Naive B cell (primary cell): ENCODE measurements around the gene CHCHD5. TPM values are rescaled to one million over a fixed set of nuclear protein-coding genes. Genes with fewer than 3 reads are reported as not detected.
"Not testable (repeated sequence)": the region's sequence is repeated elsewhere in the genome, so short reads cannot be mapped to it uniquely, and the experiment has no call there.

Source experiments
- ATAC-seq, 2 donors: fragments of 150-1000 bp; cut with Tn5 transposase; 2 replicates each; pipeline ENCODE4 v1.10.0; 2021; ENCODE audit warnings: low read depth in 2 of 2, mild to moderate bottlenecking in 2 of 2, moderate library complexity in 2 of 2
- DNase-seq: peaks from one replicate; pipeline ENCODE4 v3.0.0; 2022
- H3K27ac Mint-ChIP-seq, 6 donors: one replicate each; pipeline ENCODE4 v1.8.0; 2020 to 2022; ENCODE audit warnings: mild to moderate bottlenecking in 6 of 6, mixed read lengths in 6 of 6, moderate library complexity in 5 of 6, inconsistent platforms in 2 of 6
- H3K27me3 Mint-ChIP-seq, 3 donors: one replicate each; pipeline ENCODE4 v1.8.0; 2021 to 2022; ENCODE audit warnings: mixed read lengths in 3 of 3, mild to moderate bottlenecking in 1 of 3
- H3K36me3 Mint-ChIP-seq, 2 donors: one replicate each; pipeline ENCODE4 v1.8.0; 2020 to 2022; ENCODE audit warnings: mixed read lengths in 2 of 2, inconsistent platforms in 1 of 2, mild to moderate bottlenecking in 1 of 2
- H3K4me1 Mint-ChIP-seq, 3 donors: one replicate each; pipeline ENCODE4 v1.8.0; 2020 to 2022; ENCODE audit warnings: mixed read lengths in 3 of 3, inconsistent platforms in 1 of 3, mild to moderate bottlenecking in 1 of 3, moderate library complexity in 1 of 3
- H3K4me3 Mint-ChIP-seq, 8 donors: one replicate each; pipeline ENCODE4 v1.8.0; 2020 to 2022; ENCODE audit warnings: mild to moderate bottlenecking in 8 of 8, mixed read lengths in 8 of 8, moderate library complexity in 8 of 8, inconsistent platforms in 2 of 8
- H3K9me3 Mint-ChIP-seq, 7 donors: one replicate each; pipeline ENCODE4 v1.8.0; 2020 to 2022; ENCODE audit warnings: mixed read lengths in 7 of 7, mild to moderate bottlenecking in 5 of 7, inconsistent platforms in 2 of 7, moderate library complexity in 1 of 7
- polyA plus RNA-seq, 6 donors: library from polyadenylated mRNA; unstranded; fragments of 300-500 nt; fragmentation: Illumina TruSeq; gene quantifications; one replicate each; pipeline ENCODE4 v1.2.3, GENCODE V29; 2021; ENCODE audit warnings: low read depth in 6 of 6

Gene CHCHD5
- polyA plus RNA-seq, 6 donors from 2014 or later: 34.0 to 53.0 (median 43.6) TPM

DNA sequence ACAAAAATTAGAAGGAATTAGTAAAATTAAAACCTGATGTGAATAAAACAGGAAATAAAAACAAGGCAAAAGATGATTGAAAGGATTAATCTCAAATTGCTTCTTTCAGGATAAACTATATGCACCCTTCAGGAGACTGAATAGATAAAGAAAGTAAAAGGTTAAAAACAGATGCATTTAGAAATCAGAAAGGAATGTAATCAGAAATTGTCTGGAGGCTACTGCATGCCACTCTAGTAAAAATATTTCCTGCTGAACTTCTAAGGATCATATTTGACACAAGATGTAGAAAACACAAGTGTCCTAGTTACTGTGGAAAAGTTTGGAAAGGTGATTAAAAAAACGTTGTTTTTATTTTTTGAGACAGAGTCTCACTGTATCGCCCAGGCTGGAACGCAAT is 16.2 kb downstream of the CHCHD5 start:
- Mint-ChIP-seq H3K4me1 (peaks cover 5 to 7% (median 7%) of the 10 kb centered on the region in 3 donors), H3K27me3 (no peaks in the 10 kb centered on the region), H3K9me3 (no peaks in the 10 kb centered on the region), H3K27ac (no peak overlapping the region), H3K4me3 (no peak overlapping the region), H3K36me3 (no peaks in the 10 kb centered on the region)
- DNase-seq (no peak), ATAC-seq (no peak)

DNA sequence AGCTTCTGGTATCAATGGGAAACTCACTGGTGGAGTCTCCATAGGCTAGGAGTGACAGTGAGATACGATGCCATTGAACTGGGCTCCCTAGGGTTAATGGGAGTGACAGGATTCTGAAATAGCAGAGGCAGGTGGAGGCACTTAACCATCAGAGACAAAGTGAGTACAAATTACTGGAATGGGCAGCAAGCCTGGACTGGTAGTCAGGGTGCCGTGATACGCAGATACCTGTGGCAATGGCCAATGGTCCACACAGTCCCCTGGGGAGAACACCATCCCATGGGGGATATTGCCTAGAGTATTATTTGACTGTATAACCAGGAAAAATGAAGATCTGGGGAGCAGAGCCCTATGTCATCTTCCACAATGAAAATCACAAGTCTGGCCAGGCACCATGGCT is 17.3 kb downstream of the CHCHD5 start:
- peaks cover 5 to 7% (median 7%) of the 10 kb centered on the region in 3 donors for H3K4me1 Mint-ChIP-seq
- H3K36me3 Mint-ChIP-seq: no peaks in the 10 kb centered on the region
- DNase-seq: no peak
- no peak overlapping the region for H3K27ac Mint-ChIP-seq
- ATAC-seq: no peak
- no peaks in the 10 kb centered on the region for H3K9me3 Mint-ChIP-seq
- H3K4me3 Mint-ChIP-seq: no peak overlapping the region
- no peaks in the 10 kb centered on the region for H3K27me3 Mint-ChIP-seq

DNA sequence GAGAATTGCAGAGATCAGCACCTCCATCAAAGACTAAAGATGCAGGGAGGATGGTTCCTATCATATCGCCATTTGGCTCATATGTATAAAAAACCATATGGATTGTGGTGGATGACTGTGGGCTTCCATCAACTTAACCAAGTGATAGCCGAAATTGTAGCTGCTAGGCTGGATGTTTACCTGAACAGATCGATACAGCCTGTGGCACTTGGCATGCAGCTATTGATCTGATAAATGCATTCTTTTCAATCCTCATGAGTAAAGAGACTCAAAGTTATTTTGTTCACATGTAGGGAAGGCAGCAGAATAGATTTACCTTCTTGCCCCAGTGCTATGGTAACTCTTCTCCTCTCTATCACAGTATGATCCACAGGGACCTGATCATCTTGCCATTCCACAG is 18.5 kb downstream of the CHCHD5 start:
- ATAC-seq: no peak
- Mint-ChIP-seq H3K27me3 (no peaks in the 10 kb centered on the region), H3K36me3 (no peaks in the 10 kb centered on the region), H3K27ac (no peak overlapping the region), H3K4me3 (no peak overlapping the region), H3K9me3 (no peaks in the 10 kb centered on the region), H3K4me1 (peaks cover 5 to 7% (median 7%) of the 10 kb centered on the region in 3 donors)
- DNase-seq: no peak

DNA sequence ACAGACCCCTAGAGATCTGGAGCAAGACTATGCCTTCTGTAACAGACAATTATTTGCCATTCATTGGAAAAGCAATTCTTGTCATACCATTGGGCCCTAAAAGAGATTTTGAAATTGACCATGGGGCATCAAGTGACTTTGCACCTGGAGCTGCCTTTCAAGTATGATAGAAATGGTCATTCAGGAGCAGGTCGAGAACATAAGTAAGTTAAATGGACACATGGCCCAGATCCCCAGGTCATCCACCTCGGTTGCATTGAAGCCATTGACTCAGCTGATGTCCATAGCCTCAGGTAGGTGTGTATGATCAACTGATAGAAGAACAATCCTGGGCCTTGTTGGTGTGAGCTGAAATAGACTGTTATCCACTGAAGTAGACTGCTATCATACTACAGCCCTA is 19.3 kb downstream of the CHCHD5 start:
- H3K9me3 Mint-ChIP-seq: peaks cover 0 to 3% (median 0%) of the 10 kb centered on the region in 7 donors
- no peak overlapping the region for H3K4me3 Mint-ChIP-seq
- DNase-seq: no peak
- peak overlapping the region in 1 of 6 donors; percentile 41 for H3K27ac Mint-ChIP-seq
- ATAC-seq: no peak
- H3K4me1 Mint-ChIP-seq: peaks cover 5 to 7% (median 7%) of the 10 kb centered on the region in 3 donors
- no peaks in the 10 kb centered on the region for H3K36me3 Mint-ChIP-seq
- no peaks in the 10 kb centered on the region for H3K27me3 Mint-ChIP-seq

DNA sequence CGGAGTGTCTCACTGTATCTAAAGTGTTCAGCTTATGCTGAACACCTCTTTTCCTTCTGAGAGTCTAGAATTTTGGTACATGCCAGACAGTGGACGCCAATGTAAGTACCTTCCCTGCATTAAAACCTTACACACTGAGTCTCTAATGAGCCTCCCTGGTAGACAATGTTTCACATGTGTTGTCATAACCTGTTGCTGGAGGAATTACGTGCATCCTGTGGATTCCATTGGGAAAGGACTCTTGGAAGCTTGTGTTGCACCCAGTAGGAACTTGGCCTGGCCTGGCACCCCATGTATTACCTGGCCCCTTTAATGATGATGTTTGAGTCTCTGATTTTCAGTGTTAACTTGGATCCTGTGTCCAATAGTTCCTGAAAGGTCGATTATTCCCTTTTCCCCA is 20.5 kb downstream of the CHCHD5 start:
- Mint-ChIP-seq H3K27me3 (no peaks in the 10 kb centered on the region), H3K9me3 (peaks cover 0 to 6% (median 0%) of the 10 kb centered on the region in 7 donors), H3K4me1 (peaks cover 3 to 4% (median 3%) of the 10 kb centered on the region in 3 donors), H3K36me3 (no peaks in the 10 kb centered on the region), H3K27ac (no peak overlapping the region), H3K4me3 (no peak overlapping the region)
- no peak for ATAC-seq
- no peak for DNase-seq

DNA sequence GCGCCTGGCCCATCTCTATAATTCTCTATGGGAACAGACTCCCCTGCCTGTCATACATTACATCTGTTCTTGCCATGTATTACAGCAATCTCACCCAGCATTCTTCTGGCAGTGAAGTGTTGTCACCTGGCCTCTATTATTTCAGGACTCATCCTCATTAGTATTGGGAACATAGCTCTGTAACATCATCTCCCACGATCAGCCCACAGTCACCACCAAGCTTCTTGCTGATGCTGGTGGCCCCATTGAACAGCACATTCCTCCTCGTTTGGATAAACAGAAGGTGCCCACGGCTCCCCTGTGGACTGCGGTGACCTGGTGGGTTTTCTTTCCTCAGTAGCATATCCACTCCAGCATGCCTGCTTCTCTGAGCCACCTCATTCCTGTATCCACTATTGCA is 21.5 kb downstream of the CHCHD5 start:
- Mint-ChIP-seq H3K27ac (peak overlapping the region in 1 of 6 donors; percentile 52), H3K4me1 (no peaks in the 10 kb centered on the region), H3K27me3 (no peaks in the 10 kb centered on the region), H3K36me3 (no peaks in the 10 kb centered on the region), H3K4me3 (no peak overlapping the region), H3K9me3 (peaks cover 0 to 11% (median 0%) of the 10 kb centered on the region in 7 donors)
- DNase-seq (no peak), ATAC-seq (no peak)

DNA sequence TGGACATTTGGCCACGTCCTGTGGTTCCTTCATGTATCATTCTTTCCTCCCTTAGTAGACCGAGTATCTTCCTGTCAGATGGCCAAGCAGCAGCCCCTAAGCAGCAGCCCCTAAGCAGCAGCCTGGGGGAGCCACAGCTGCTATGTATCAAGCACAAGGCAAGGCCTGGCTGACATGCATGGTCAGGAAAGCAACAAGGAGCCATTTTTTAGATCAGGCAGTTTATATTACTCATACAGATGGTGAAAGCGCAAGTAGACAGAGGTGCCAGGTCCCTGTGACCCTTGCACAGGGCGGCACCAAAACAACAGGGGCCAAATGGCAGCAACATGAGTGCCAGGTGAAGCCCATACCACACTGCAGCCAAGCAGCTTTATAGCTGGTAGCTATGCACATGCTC is 22.1 kb downstream of the CHCHD5 start:
- peak overlapping the region in 1 of 6 donors; percentile 19 for H3K27ac Mint-ChIP-seq
- DNase-seq: no peak

DNA sequence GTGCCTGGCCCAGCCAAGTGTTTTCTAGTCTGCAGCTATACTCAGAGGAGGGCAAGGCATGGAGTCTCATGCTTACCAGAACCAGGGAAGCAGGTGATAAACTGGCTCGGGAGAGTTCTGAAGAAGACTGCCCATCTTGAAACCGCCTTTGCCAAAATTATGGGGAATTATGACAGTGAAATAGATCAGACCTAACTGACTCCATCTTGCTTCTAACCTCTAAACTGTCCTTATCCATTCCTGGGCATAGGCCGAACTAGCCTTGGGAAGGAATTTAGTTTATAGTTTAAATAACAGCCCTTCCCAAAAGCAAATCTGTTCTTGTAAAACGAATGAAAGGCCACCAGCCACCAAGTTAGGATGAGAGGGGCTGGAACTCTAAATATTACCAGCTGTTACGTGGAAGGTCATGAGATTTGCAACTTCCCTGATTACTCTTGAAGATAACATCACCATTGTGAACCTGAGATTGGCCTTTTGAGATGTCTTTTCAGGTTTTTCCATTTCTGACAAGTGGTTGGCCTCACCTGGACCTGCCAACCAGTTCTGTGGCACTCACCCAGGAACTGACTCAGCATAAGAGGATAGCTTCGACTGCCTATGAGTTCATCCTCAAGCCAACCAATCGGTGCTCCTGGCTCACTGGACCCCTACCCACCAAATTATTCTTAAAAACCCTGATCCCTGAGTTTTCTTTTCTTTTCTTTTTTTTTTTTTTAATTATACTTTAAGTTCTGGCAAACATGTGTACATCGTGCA is 23.4 kb downstream of the CHCHD5 start:
- Mint-ChIP-seq H3K4me3 (no peak overlapping the region), H3K9me3 (peaks cover 0 to 11% (median 0%) of the 10 kb centered on the region in 7 donors), H3K4me1 (no peaks in the 10 kb centered on the region), H3K27ac (no peak overlapping the region), H3K36me3 (no peaks in the 10 kb centered on the region), H3K27me3 (peaks cover 0 to 10% (median 0%) of the 10 kb centered on the region in 3 donors)
- no peak for ATAC-seq
- no peak for DNase-seq

More for the DNA sequence above, 22.1 kb downstream of the CHCHD5 start:
- Mint-ChIP-seq H3K27me3 (no peaks in the 10 kb centered on the region), H3K4me1 (no peaks in the 10 kb centered on the region), H3K36me3 (no peaks in the 10 kb centered on the region), H3K4me3 (no peak overlapping the region), H3K9me3 (peaks cover 0 to 11% (median 0%) of the 10 kb centered on the region in 7 donors)
- ATAC-seq: no peak

DNA sequence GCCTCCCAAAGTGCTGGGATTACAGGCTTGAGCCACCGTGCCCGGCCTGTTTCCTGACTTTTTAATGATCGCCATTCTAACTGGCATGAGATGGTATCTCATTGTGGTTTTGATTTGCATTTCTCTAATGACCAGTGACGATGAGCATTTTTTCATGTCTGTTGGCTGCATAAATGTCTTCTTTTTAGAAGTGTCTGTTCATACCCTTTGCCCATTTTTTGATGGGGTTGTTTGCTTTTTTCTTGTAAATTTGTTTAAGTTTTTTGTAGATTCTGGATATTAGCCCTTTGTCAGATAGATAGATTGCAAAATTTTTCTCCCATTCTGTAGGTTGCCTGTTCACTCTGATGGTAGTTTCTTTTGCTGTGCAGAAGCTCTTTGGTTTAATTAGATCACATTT is 24.9 kb downstream of the CHCHD5 start:
- not testable (repeated sequence) for H3K36me3 Mint-ChIP-seq, ATAC-seq, H3K4me1 Mint-ChIP-seq, H3K27ac Mint-ChIP-seq, H3K4me3 Mint-ChIP-seq, DNase-seq
- Mint-ChIP-seq H3K9me3 (peaks cover 0 to 11% (median 0%) of the 10 kb centered on the region in 7 donors), H3K27me3 (peaks cover 0 to 10% (median 0%) of the 10 kb centered on the region in 3 donors)

DNA sequence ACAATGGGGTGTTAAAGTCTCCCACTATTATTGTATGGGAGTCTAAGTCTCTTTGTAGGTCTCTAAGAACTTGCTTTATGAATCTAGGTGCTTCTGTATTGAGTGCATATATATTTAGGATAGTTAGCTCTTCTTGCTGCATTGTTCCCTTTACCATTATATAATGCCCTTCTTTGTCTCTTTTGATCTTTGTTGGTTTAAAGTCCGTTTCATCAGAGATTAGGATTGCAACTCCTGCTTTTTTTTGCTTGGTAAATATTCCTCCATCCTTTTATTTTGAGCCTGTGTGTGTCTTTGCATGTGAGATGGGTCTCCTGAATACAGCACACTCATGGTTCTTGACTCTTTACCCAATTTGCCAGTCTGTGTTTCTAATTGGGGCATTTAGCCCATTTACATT is 27.9 kb downstream of the CHCHD5 start:
- H3K9me3 Mint-ChIP-seq: peaks cover 0 to 11% (median 0%) of the 10 kb centered on the region in 7 donors
- not testable (repeated sequence) for H3K4me1 Mint-ChIP-seq, H3K36me3 Mint-ChIP-seq, ATAC-seq, DNase-seq, H3K4me3 Mint-ChIP-seq
- peaks cover 0 to 10% (median 0%) of the 10 kb centered on the region in 3 donors for H3K27me3 Mint-ChIP-seq
- H3K27ac Mint-ChIP-seq: peak overlapping the region in 1 of 6 donors; percentile 36

DNA sequence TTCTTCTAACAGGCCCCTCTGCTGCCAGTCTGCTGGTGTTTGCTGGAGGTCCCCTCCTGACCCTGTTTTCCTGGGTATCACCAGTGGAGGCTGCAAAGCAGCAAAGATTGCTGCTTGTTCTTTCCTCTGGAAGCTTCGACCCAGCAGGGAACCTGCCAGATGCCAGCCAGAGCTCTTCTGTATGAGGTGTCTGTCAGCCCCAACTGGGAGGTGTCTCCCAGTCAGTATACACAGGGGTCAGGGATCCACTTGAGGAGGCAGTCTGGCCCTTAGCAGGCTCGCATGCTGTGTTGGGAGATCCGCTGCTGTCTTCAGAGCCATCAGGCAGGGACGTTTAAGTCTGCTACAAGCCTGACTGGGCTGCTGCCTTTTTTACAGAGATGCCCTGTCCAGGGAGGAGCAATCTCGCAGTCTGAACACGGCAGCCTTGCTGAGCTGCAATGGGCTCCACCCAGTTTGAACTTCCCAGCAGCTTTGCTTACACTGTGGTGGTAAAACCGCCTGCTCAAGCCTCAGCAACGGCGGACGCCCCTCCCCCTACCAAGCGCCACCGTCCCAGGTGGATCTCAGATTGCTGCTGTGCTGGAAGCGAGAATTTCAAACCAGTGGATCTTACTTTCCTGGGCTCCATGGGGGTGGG is 29.9 kb downstream of the CHCHD5 start:
- H3K36me3 Mint-ChIP-seq: no peaks in the 10 kb centered on the region
- no peak for DNase-seq
- H3K4me3 Mint-ChIP-seq: no peak overlapping the region
- no peaks in the 10 kb centered on the region for H3K4me1 Mint-ChIP-seq
- peaks cover 0 to 10% (median 0%) of the 10 kb centered on the region in 3 donors for H3K27me3 Mint-ChIP-seq
- no peak overlapping the region for H3K27ac Mint-ChIP-seq
- ATAC-seq: no peak
- H3K9me3 Mint-ChIP-seq: peaks cover 0 to 10% (median 0%) of the 10 kb centered on the region in 7 donors

DNA sequence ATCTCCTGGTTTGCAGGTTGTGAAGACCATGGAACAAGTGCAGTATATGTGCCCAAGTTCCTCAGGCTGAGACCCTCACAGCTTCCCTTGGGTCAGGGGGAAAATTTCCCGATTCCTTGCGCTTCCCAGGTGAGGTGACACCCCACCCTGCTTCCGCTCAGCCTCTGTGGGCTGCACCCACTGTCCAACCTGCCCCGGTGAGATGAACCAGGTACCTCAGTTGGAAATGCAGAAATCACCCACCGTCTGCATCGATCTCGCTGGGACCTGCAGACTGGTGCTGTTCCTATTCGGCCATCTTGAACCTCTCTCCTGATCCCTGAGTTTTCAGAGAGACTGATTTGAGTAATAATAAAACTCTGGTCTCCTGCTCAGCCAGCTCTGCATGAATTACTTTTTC is 30.6 kb downstream of the CHCHD5 start:
- peaks cover 0 to 10% (median 0%) of the 10 kb centered on the region in 3 donors for H3K27me3 Mint-ChIP-seq
- peaks cover 0 to 6% (median 0%) of the 10 kb centered on the region in 7 donors for H3K9me3 Mint-ChIP-seq
- no peak overlapping the region for H3K27ac Mint-ChIP-seq
- H3K4me1 Mint-ChIP-seq: no peaks in the 10 kb centered on the region
- ATAC-seq (no peak), DNase-seq (no peak)
- no peaks in the 10 kb centered on the region for H3K36me3 Mint-ChIP-seq
- H3K4me3 Mint-ChIP-seq: no peak overlapping the region

DNA sequence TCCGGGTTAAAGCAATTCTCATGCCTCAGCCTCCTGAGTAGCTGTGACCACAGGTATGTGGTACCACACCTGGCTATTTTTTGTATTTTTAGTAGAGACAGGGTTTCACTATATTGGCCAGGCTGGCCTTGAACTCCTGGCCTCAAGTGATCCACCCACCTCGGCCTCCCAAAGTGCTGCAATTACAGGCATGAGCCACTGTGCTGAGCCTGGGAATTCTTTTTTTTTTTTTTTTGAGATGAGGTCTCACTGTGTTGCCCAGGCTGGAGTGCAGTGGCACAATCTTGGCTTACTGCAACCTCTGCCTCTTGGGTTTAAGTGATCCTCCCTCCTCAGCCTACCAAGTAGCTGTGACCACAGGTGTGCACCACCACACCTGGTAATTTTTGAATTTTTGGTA is 31.4 kb downstream of the CHCHD5 start:
- H3K4me3 Mint-ChIP-seq, DNase-seq, ATAC-seq, H3K9me3 Mint-ChIP-seq, H3K4me1 Mint-ChIP-seq, H3K36me3 Mint-ChIP-seq, H3K27ac Mint-ChIP-seq: not testable (repeated sequence)
- H3K27me3 Mint-ChIP-seq: peaks cover 0 to 10% (median 0%) of the 10 kb centered on the region in 3 donors

DNA sequence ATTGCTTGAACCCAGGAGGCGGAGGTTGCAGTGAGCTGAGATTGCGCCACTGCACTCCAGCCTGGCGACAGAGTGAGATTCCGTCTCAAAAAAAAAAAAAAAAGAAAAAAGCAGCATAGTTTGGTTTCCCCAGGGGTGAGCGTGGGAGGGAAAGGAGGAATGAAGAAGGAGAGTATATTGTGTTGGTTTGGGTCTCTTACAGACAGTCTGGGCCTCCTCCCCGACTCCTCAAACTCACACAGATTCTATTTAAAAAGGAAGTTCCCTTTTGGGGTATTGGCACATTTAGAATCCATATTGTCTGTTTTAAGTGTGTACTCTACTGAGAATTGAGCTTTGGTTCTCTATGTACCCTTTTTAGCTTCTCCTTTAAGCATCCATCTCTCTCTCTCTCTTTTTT is 34.0 kb downstream of the CHCHD5 start:
- H3K4me1 Mint-ChIP-seq: no peaks in the 10 kb centered on the region
- no peaks in the 10 kb centered on the region for H3K27me3 Mint-ChIP-seq
- H3K9me3 Mint-ChIP-seq: no peaks in the 10 kb centered on the region
- DNase-seq (no peak), ATAC-seq (no peak)
- no peaks in the 10 kb centered on the region for H3K36me3 Mint-ChIP-seq
- no peak overlapping the region for H3K27ac Mint-ChIP-seq
- H3K4me3 Mint-ChIP-seq: no peak overlapping the region
